ENCODE measurements around the gene RTL1. TPM values are rescaled to one million over a fixed set of nuclear protein-coding genes. Genes with fewer than 3 reads are reported as not detected.

Gene RTL1
- polyA plus RNA-seq, 1 donor, result 60.5 TPM

- DNase-seq (ENCODE audit: low read depth), result no peak
These were observed 52.0 kb downstream of the RTL1 start for GRCh38 chr14:100851586-100851916.

GRCh38 chr14:100850841-100851585, 52.5 kb downstream of the RTL1 start:
- no peak for DNase-seq (ENCODE audit: low read depth)

GRCh38 chr14:100849115-100849781, 54.3 kb downstream of the RTL1 start:
- no peak for DNase-seq (ENCODE audit: low read depth)

- no peak for DNase-seq (ENCODE audit: low read depth)
These were observed 57.1 kb downstream of the RTL1 start for GRCh38 chr14:100846309-100846859.

GRCh38 chr14:100845341-100845740, 58.2 kb downstream of the RTL1 start:
- DNase-seq (ENCODE audit: low read depth), result no peak

- DNase-seq (ENCODE audit: low read depth), result no peak
These were observed 58.7 kb downstream of the RTL1 start for GRCh38 chr14:100844846-100845245.

GRCh38 chr14:100844421-100844820, 59.1 kb downstream of the RTL1 start:
- no peak for DNase-seq (ENCODE audit: low read depth)

- DNase-seq (ENCODE audit: low read depth), result no peak
These were observed 59.5 kb downstream of the RTL1 start for GRCh38 chr14:100844082-100844408.

GRCh38 chr14:100842799-100843198, 60.7 kb downstream of the RTL1 start:
- no peak for DNase-seq (ENCODE audit: low read depth)

- no peak for DNase-seq (ENCODE audit: low read depth)
These were observed 61.6 kb downstream of the RTL1 start for GRCh38 chr14:100841761-100842403.

GRCh38 chr14:100841066-100841760, 62.3 kb downstream of the RTL1 start:
- no peak for DNase-seq (ENCODE audit: low read depth)

GRCh38 chr14:100840286-100841065, 63.0 kb downstream of the RTL1 start:
- no peak for DNase-seq (ENCODE audit: low read depth)

GRCh38 chr14:100839681-100840111, 63.8 kb downstream of the RTL1 start:
- DNase-seq (ENCODE audit: low read depth), result no peak

- no peak for DNase-seq (ENCODE audit: low read depth)
These were observed 64.3 kb downstream of the RTL1 start for GRCh38 chr14:100839315-100839585.

- DNase-seq (ENCODE audit: low read depth), result no peak
These were observed 64.8 kb downstream of the RTL1 start for GRCh38 chr14:100838493-100839314.

- no peak for DNase-seq (ENCODE audit: low read depth)
These were observed 65.6 kb downstream of the RTL1 start for GRCh38 chr14:100837805-100838350.

- DNase-seq (ENCODE audit: low read depth), result no peak
These were observed 66.3 kb downstream of the RTL1 start for GRCh38 chr14:100836941-100837804.

GRCh38 chr14:100836311-100836805, 67.2 kb downstream of the RTL1 start:
- no peak for DNase-seq (ENCODE audit: low read depth)

Measured in forelimb muscle (tissue), 1 donor.